ENCODE data around the gene HRH2. TPM values are rescaled to one million over a fixed set of nuclear protein-coding genes. Genes with fewer than 3 reads are reported as not detected.

Gene HRH2
- total RNA-seq = under 1 TPM in 1 of 2 donors, not detected in 1; 0.78 TPM

GRCh38 chr5:175657593-175658271, at the start of gene HRH2:
Gene HRH2 (plus strand): TSS chr5:175658071. CDS start chr5:175683234, 25,163 bp downstream.
- no peaks in the 10 kb centered on the region for H3K36me3 ChIP-seq (replicated peaks in 1 of 2; ENCODE audit: insufficient read depth in 1 of 2, low read depth in 2 of 2)
- H3K4me1 ChIP-seq = peaks cover 12% of the 10 kb centered on the region
- peaks cover 0 to 12% of the 10 kb centered on the region in 2 donors for H3K27me3 ChIP-seq
- TF ChIP-seq CTCF (IDR thresholded peaks at IDR 0.05) = no peak
- TF ChIP-seq POLR2A (IDR thresholded peaks at IDR 0.05) = no peak
- no peaks in the 10 kb centered on the region for H3K9me3 ChIP-seq
- peak within 1 kb of the TSS in 1 of 4 donors; percentile 21 for H3K27ac ChIP-seq
- 1 to 3% methylated on average over 38 to 57 of the region's 58 CpGs for WGBS, 2 donors
- intact Hi-C loops (cut with DNase I) = no loop called here
- ATAC-seq = peak; percentile 42
- H3K4me3 ChIP-seq = peak within 1 kb of the TSS in 1 of 2 donors; percentile 15
- peak in 2 of 4 donors; percentile 27 to 49 for DNase-seq

GRCh38 chr5:175609526-175609925, 48.3 kb upstream of the HRH2 start:
- Histone ChIP-seq H3K27ac (no peak overlapping the region), H3K4me3 (no peak overlapping the region), H3K4me1 (no peaks in the 10 kb centered on the region), H3K9me3 (no peaks in the 10 kb centered on the region), H3K27me3 (no peaks in the 10 kb centered on the region), H3K36me3 (replicated peaks in 1 of 2; ENCODE audit: insufficient read depth in 1 of 2, low read depth in 2 of 2) (no peaks in the 10 kb centered on the region)
- DNase-seq (no peak), ATAC-seq (no peak)
- WGBS, 2 donors = 70 to 86% methylated on average over 9 to 11 of the region's 11 CpGs
- no peak for TF ChIP-seq POLR2A (IDR thresholded peaks at IDR 0.05)
- no peak for TF ChIP-seq CTCF (IDR thresholded peaks at IDR 0.05)
- intact Hi-C loops (cut with DNase I) = no loop called here

GRCh38 chr5:175610381-175610780, 47.5 kb upstream of the HRH2 start:
- intact Hi-C loops (cut with DNase I) = no loop called here
- Histone ChIP-seq H3K27me3 (no peaks in the 10 kb centered on the region), H3K4me3 (no peak overlapping the region), H3K9me3 (no peaks in the 10 kb centered on the region), H3K36me3 (replicated peaks in 1 of 2; ENCODE audit: insufficient read depth in 1 of 2, low read depth in 2 of 2) (no peaks in the 10 kb centered on the region), H3K4me1 (no peaks in the 10 kb centered on the region), H3K27ac (no peak overlapping the region)
- ATAC-seq = no peak
- WGBS, 2 donors = 76 to 92% methylated on average over 5 of the region's 5 CpGs
- no peak for DNase-seq
- TF ChIP-seq CTCF (IDR thresholded peaks at IDR 0.05) (no peak), POLR2A (IDR thresholded peaks at IDR 0.05) (no peak)

GRCh38 chr5:175610898-175611297, 47.0 kb upstream of the HRH2 start:
- 41 to 51% methylated on average over 3 of the region's 3 CpGs for WGBS, 2 donors

More at GRCh38 chr5:175610898-175611297, 47.0 kb upstream of the HRH2 start:
- no peak for TF ChIP-seq POLR2A (IDR thresholded peaks at IDR 0.05)
- TF ChIP-seq CTCF (IDR thresholded peaks at IDR 0.05) = no peak
- Histone ChIP-seq H3K27me3 (no peaks in the 10 kb centered on the region), H3K27ac (no peak overlapping the region), H3K9me3 (no peaks in the 10 kb centered on the region), H3K36me3 (replicated peaks in 1 of 2; ENCODE audit: insufficient read depth in 1 of 2, low read depth in 2 of 2) (no peaks in the 10 kb centered on the region), H3K4me1 (no peaks in the 10 kb centered on the region), H3K4me3 (no peak overlapping the region)
- ATAC-seq (no peak), DNase-seq (no peak)
- intact Hi-C loops (cut with DNase I) = no loop called here

Measured in body of pancreas (tissue), 4 donors.